Pancreas (tissue), 10 donors: ENCODE measurements around the gene SPEN. TPM values are rescaled to one million over a fixed set of nuclear protein-coding genes. Genes with fewer than 3 reads are reported as not detected.

Source experiments
- ATAC-seq, 4 donors: fragments of 200-7000 bp; cut with Tn5 transposase; one replicate each; pipeline versions ENCODE4 v1.8.0 to v1.9.1; 2020; ENCODE audit warnings: mild to moderate bottlenecking in 4 of 4, moderate library complexity in 4 of 4
- DNase-seq, 6 donors: peaks; one replicate each; pipeline ENCODE4 v3.0.0-alpha.2; 2020
- FAIRE-seq: peaks from 2 replicates; lab custom pipeline; 2012; peaks lifted over from hg19 to GRCh38; lab: Jason Lieb, UNC
- H3K27ac ChIP-seq, 4 donors: fragments of 200-600 bp; sonication (generic); 1 replicate in 3 of 4; 2 replicates in 1 of 4; pipeline versions ENCODE4 v1.5.0 to v1.8.0; 2020
- H3K27me3 ChIP-seq, 4 donors: fragments of 200-600 bp; one replicate each; pipeline ENCODE4 v1.8.0; 2021
- H3K36me3 ChIP-seq, 3 donors: fragments of 200-600 bp; sonication (generic) in 1 of 3; one replicate each; pipeline versions ENCODE4 v1.5.0 to v1.8.0; 2020 to 2021
- H3K4me1 ChIP-seq, 3 donors: fragments of 200-600 bp; one replicate each; pipeline ENCODE4 v1.8.0; 2021
- H3K4me3 ChIP-seq, 4 donors: fragments of 200-600 bp; sonication (generic) in 2 of 4; one replicate each; pipeline versions ENCODE4 v1.5.0 to v1.8.0; 2020 to 2021
- H3K9me3 ChIP-seq, 4 donors: fragments of 200-600 bp; one replicate each; pipeline ENCODE4 v1.8.0; 2021
- CTCF ChIP-seq, 4 donors: fragments of 200-600 bp; sonication (generic) in 3 of 4; IDR thresholded peaks; one replicate each; pipeline versions ENCODE4 v1.5.0 to v1.8.0; 2021; ENCODE audit warnings: antibody characterized with exemption in 4 of 4
- WGBS, 2 donors: extraction: QIAGEN DNeasy Blood & Tissue Kit; methylation state at CpG; one replicate each; pipeline ENCODE4 v1.1.7; 2013; 5-methylcytosine and 5-hydroxymethylcytosine counted together
- intact Hi-C, 3 donors: fragments of 100-400 bp; cut with DNase I; formaldehyde crosslinking; loops; one replicate each; pipeline versions ENCODE4 v1.11.1 to v1.14.2; 2022
- polyA plus RNA-seq, 2 donors: library from polyadenylated mRNA; stranded (reverse); fragments of 200-250 nt; gene quantifications; one replicate each; pipeline ENCODE4 v1.2.3, GENCODE V29; 2013
- total RNA-seq, 6 donors: library from RNA; stranded (reverse); fragmentation: NEBNext Ultra II Directional in 4 of 6; extraction: Animal tissue kit (Norgen Biotek cat#: 25700) in 4 of 6; gene quantifications; one replicate each; pipeline versions ENCODE4 v1.2.1 to v1.2.4, GENCODE V29; 2021 to 2023
- donor health status: healthy with polysubstance abuse.
- donor health status: DM: no; HTN: no; CAD: no; lungs with moderate emphysema.
- donor health status: DM: no; HTN: no; CAD: no.
- donor health status: control.
- donor health status: control.
- donor health status: Bipolar disorder and iron deficiency.
- donor health status: DM: yes; HTN: yes; CAD: no.
- donor health status: DM: no; HTN: no; CAD: no.
- donor health status: DM: no; HTN: no; CAD: no.
- donor health status: DM: yes; HTN: yes; CAD: no.

Gene SPEN
- total and polyA plus RNA-seq, 8 donors: 16.2 to 38.2 (median 26.2) TPM

GRCh38 chr1:15852036-15852827 lies 4.7 kb downstream of the SPEN start:
- H3K4me3 ChIP-seq: no peak overlapping the region
- no peak for TF ChIP-seq CTCF (IDR thresholded peaks at IDR 0.05)
- intact Hi-C loops: no loop called here
- DNase-seq: no peak
- no peak for ATAC-seq
- no peaks in the 10 kb centered on the region for H3K9me3 ChIP-seq
- H3K36me3 ChIP-seq: no peaks in the 10 kb centered on the region
- FAIRE-seq: no peak
- peak overlapping the region in 1 of 4 donors; percentile 94 for H3K27ac ChIP-seq
- peaks cover 0 to 30% (median 27%) of the 10 kb centered on the region in 3 donors for H3K4me1 ChIP-seq
- no peaks in the 10 kb centered on the region for H3K27me3 ChIP-seq
- 46% methylated on average over 6 of the region's 6 CpGs for whole genome bisulfite sequencing, 2 donors

GRCh38 chr1:15852828-15853302 lies 5.4 kb downstream of the SPEN start:
- no peak overlapping the region for H3K27ac ChIP-seq
- intact Hi-C loops: no loop called here
- FAIRE-seq (no peak), DNase-seq (no peak), ATAC-seq (no peak)
- no peaks in the 10 kb centered on the region for H3K9me3 ChIP-seq
- TF ChIP-seq CTCF (IDR thresholded peaks at IDR 0.05): no peak
- H3K4me3 ChIP-seq: no peak overlapping the region
- no peaks in the 10 kb centered on the region for H3K27me3 ChIP-seq
- 51 to 57% methylated on average over 3 of the region's 3 CpGs for WGBS, 2 donors
- H3K36me3 ChIP-seq: no peaks in the 10 kb centered on the region
- H3K4me1 ChIP-seq: peaks cover 0 to 30% (median 27%) of the 10 kb centered on the region in 3 donors

GRCh38 chr1:15856888-15857287 lies 9.4 kb downstream of the SPEN start:
- intact Hi-C loops: no loop called here
- H3K4me1 ChIP-seq: peaks cover 0 to 13% (median 11%) of the 10 kb centered on the region in 3 donors
- no peaks in the 10 kb centered on the region for H3K36me3 ChIP-seq
- H3K4me3 ChIP-seq: no peak overlapping the region
- no peak for TF ChIP-seq CTCF (IDR thresholded peaks at IDR 0.05)
- FAIRE-seq (no peak), ATAC-seq (no peak), DNase-seq (no peak)
- H3K9me3 ChIP-seq: no peaks in the 10 kb centered on the region
- no peak overlapping the region for H3K27ac ChIP-seq
- WGBS, 2 donors: 95% methylated on average over 5 of the region's 5 CpGs
- H3K27me3 ChIP-seq: no peaks in the 10 kb centered on the region

- Histone ChIP-seq H3K9me3 (no peaks in the 10 kb centered on the region), H3K4me3 (no peak overlapping the region), H3K27ac (no peak overlapping the region), H3K27me3 (no peaks in the 10 kb centered on the region), H3K36me3 (no peaks in the 10 kb centered on the region), H3K4me1 (peaks cover 0 to 4% (median 1%) of the 10 kb centered on the region in 3 donors)
- intact Hi-C loops: no loop called here
- no peak for ATAC-seq
- DNase-seq: no peak
- FAIRE-seq: no peak
- no peak for TF ChIP-seq CTCF (IDR thresholded peaks at IDR 0.05)
- WGBS, 2 donors: 82 to 89% methylated on average over 6 of the region's 6 CpGs
Observed at GRCh38 chr1:15858069-15858670, 10.7 kb downstream of the SPEN start.
